ENCODE measurements around the gene OR52I1.

The OR52I1 gene, protein sequence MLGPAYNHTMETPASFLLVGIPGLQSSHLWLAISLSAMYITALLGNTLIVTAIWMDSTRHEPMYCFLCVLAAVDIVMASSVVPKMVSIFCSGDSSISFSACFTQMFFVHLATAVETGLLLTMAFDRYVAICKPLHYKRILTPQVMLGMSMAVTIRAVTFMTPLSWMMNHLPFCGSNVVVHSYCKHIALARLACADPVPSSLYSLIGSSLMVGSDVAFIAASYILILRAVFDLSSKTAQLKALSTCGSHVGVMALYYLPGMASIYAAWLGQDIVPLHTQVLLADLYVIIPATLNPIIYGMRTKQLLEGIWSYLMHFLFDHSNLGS

GRCh38 chr11:4593739-4594138 lies at the start of gene OR52I1:
Gene OR52I1 (plus strand): TSS chr11:4594039. CDS start chr11:4594039, 0 bp downstream.
- no peak for DNase-seq

DNA sequence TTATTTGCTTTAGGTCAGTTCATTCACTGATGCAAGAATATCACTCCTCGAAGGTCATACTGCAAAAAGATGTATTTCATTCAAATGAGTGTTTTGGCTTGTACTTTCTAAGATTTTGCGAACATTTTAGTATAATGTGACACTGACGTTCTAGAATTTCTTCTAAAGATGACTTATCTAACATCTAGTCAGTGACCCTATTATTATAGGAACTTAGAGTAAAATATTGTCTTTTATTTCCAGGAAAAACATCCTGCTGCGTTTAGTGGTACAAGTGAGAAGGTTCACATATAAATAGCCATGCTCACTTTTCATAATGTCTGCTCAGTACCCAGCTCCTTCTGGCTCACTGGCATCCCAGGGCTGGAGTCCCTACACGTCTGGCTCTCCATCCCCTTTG lies 48.9 kb upstream of the OR52I1 start, which contains the start of gene OR52M1:
OR52M1 (plus strand) TSS at position 301 of the 400 bp plus-strand sequence; CDS start at position 301, 0 bp downstream.
- no peak for DNase-seq

- no peak for DNase-seq
Observed at GRCh38 chr11:4546878-4547277, 47.0 kb upstream of the OR52I1 start.

- no peak for DNase-seq
Observed at GRCh38 chr11:4547416-4547815, 46.4 kb upstream of the OR52I1 start.

DNA sequence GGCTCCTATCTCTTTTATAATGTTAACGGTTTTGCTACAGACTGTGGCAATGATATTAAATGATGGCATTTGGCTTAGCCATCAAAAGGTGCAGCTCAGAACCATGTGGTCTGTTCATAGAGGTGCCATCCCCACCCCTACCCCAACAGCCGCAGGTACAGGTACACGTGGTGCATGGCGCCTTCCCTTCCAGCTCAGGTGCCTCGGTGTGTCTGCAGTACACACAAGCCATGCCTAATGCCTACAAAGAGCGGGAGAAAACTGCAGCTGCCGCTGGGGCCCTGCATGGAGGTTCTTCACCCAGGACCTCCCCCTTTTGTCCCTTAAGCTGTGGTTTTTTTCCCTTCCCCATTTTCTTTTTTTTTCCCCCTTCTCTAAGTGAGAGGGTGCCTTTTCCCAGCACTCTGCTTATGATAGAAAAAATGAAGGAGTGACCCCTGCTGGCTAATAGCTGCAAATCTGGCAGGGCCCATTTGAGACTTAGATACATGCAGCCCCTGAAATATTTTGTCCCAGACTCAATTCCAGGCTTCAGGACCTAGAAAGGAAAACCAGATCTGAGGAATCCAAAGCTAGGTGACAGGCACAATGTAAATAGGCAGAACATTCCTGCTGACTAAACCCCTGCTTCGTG lies 42.4 kb upstream of the OR52I1 start:
- no peak for DNase-seq

- no peak for DNase-seq
Observed at GRCh38 chr11:4559527-4560440, 34.1 kb upstream of the OR52I1 start.

GRCh38 chr11:4560467-4560866 lies 33.4 kb upstream of the OR52I1 start:
- DNase-seq = no peak

DNA sequence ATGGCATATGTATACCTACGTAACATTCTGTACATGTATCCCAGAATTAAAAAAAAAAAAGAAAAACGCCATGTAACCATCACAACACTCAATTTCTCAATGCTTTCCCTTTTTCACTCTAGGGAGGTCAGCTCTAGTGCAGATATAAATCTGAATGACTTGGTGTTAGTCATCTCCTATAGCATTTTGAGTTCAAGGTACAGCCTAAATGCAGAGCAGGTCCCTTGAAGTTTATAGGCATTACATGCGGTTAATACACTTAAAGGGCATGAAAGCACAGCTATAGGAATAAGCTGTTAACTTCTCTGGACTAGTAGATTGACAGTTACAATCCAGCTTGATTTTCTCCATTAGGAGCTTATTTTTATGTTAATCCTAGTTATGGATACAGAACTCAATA lies 28.5 kb upstream of the OR52I1 start:
- DNase-seq = no peak

GRCh38 chr11:4569075-4569474 lies 24.8 kb upstream of the OR52I1 start:
- DNase-seq = no peak

- no peak for DNase-seq
Observed at GRCh38 chr11:4576880-4577279, 17.0 kb upstream of the OR52I1 start.

GRCh38 chr11:4577761-4578160 lies 16.1 kb upstream of the OR52I1 start:
- DNase-seq = no peak

- no peak for DNase-seq
Observed at GRCh38 chr11:4578624-4579023, 15.2 kb upstream of the OR52I1 start.

DNA sequence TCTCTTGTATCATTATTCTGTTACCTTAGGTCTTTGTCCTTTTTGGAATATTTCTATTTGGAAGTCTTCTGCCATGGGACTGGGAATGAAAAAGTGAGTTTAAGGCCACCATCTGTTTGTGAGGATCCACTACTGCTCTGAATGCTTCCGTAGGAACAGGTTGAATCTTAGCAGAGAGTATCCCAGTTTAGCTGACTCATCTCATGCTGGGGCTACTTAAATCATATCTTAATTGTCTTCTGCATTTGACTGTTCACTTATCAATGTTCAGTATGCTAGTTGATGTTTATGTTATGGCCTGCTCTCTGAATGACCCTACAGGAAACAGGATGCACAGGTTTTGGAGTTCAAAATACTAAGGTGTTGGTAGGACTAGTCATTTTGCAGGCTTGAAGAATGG lies 13.7 kb upstream of the OR52I1 start:
- DNase-seq = no peak

DNA sequence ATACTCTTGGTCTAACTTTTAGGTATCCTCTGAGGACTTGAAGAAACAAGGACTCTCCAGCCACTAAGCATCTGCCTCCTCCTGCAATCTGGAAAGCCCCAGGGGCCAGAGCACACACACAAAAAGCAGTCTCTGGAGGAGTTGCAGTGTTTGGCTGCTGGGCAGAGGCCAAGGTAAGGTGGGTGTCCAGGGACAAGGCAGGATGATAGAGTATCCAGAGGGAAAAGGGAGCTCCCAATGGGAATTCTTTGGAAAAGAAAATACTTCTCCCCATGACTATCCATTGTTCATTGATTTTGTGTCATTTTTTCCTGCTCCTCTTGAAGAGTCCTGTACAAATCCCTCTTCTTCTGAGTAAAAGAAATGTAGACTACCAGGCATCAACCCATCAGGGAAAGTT lies 12.4 kb upstream of the OR52I1 start, which contains the start of gene OR52I2:
OR52I2 (plus strand) TSS at position 301 of the 400 bp plus-strand sequence.
- DNase-seq = no peak

GRCh38 chr11:4589017-4589416 lies 4.8 kb upstream of the OR52I1 start:
- no peak for DNase-seq

- no peak for DNase-seq
Observed at GRCh38 chr11:4605057-4605456, 11.2 kb downstream of the OR52I1 start.

DNA sequence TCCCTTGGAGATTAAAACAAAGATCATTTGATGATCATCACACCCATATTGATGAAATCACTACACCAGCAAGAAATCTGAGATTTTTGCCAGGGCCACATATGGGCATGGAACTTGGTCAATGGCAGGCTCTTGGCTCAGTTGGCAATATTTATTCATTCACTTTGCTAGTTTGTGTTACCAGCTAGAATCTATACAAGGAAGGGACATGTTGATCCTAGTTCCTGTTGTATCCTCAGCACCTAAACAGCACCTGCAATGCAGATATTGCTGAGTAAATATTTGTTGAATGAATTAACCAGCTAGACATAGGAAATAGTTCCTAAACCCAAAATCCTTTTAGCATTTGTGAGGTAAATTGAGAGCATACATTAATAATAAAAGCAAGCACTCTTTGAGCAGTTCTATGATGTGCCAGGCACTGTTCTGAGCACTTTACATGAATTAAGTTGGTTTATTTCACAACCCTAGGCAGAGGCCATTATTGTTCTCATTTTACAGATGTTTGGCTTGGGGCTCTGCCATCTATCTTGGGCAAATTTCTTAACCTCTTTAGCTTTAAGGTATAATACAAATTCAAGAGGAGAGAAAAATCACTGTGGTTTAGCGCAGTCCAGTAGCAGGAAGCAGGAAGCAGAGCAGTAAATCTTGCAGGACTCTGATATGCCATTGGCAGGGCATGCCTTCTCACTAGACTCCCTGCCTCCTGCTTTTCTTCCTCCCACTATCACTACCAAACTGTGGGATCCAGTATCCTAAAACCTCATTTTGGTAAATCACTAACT lies 12.6 kb downstream of the OR52I1 start:
- DNase-seq = no peak

DNA sequence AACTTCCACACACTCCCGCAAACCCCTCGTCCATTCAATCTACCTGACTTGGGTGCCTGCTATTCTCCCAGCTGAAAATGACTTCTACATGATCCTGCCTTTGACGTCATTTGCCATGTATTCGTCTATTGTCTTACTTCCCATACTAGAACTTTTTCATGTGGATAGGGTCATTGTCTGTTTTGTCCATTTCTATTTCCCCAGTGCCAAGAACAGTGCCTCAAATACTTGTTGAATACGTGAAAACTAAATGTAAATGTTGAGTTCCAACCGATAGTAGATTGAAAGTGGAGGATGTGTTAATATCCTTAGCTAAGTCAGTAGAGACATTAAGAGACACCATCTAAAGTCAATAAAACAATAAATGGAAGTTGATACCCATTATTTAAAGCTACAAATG lies 13.3 kb downstream of the OR52I1 start:
- no peak for DNase-seq

GRCh38 chr11:4607781-4608666 lies 14.2 kb downstream of the OR52I1 start, which contains the start of gene TRIM68:
Gene TRIM68 (minus strand): TSS chr11:4608231. CDS start chr11:4605504, 2,727 bp downstream.
- DNase-seq = peak; percentile 93

DNA sequence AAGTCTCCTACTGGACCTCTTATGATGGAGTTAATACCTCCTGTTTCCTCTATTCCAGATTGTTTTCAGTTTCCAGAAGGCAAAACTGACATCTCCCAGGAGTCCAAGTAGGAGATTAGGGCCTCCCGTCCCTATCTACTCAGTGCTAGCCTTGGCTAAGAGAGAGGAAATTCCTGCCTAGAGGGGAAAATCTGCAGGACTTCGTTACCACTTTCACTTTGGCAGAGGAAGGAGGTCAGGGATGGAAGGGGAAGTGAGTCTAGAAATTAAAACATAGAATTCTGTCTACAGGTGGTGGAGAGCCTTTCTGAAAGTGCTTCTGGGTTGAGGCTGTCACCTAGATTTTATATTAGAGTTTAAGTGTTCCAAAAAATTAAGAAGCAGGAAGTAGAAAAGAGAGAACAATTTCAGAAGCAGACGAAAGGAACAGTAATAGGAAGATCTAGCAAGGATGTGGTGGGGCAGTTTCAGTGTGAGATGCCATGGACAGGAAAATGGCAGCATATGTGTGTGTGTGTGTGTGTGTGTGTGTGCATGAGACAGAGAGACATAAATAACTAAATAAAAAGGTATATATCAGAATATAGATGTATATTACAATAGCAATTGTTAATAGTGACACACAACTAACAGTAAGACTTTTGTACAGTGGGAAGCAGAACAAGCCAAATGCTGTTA lies 16.6 kb downstream of the OR52I1 start:
- no peak for DNase-seq

DNA sequence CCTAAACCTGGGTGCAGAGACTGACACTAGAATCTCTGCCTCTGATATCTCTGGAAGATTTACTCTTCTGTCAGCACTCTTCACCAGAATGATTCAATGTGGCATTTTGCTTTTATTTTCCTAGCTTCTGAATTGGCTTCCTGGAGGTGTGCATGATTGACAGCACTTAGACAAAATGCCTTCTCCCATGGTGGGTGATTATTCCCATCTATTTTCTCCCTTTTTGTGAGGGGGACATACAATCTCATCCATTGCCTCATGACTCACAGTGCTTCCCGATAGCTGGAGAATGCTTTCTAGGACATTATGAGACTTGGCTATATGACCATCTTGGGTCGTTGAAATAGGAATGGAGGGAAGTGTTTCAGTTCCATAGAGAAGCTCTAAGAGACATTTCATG lies 18.1 kb downstream of the OR52I1 start:
- DNase-seq = no peak

Data from activated CD4-positive, CD25-positive, alpha-beta regulatory T cell treated with anti-CD3 and anti-CD28 coated beads, Interleukin-2, amount 50 U/mL, for 72 hours (primary cell).